ENCODE results near the gene RECK. TPM values are rescaled to one million over a fixed set of nuclear protein-coding genes. Genes with fewer than 3 reads are reported as not detected.

Gene RECK
- total and polyA plus RNA-seq, 2 experiments from 2014 or later: 8.5 to 11.1 TPM

- peaks cover 7% of the 10 kb centered on the region for H3K4me1 ChIP-seq (ENCODE audit: low read depth)
- no peaks in the 10 kb centered on the region for H3K27me3 ChIP-seq
- no peaks in the 10 kb centered on the region for H3K36me3 ChIP-seq
- no peak overlapping the region for H3K4me3 ChIP-seq
- no peak for TF ChIP-seq CTCF (IDR thresholded peaks at IDR 0.05; ENCODE audit: low read depth, low read length)
- no peak overlapping the region for H3K27ac ChIP-seq
- DNase-seq (ENCODE audit: low read depth in 1 of 2, low spot score in 1 of 2): no peak
- H3K9me3 ChIP-seq (ENCODE audit: low read depth): no peaks in the 10 kb centered on the region
Observed at GRCh38 chr9:36092509-36093215, 55.9 kb downstream of the RECK start.

GRCh38 chr9:36093384-36093783 is 56.7 kb downstream of the RECK start:
- Histone ChIP-seq H3K4me1 (ENCODE audit: low read depth) (peaks cover 7% of the 10 kb centered on the region), H3K27me3 (no peaks in the 10 kb centered on the region), H3K27ac (no peak overlapping the region), H3K36me3 (no peaks in the 10 kb centered on the region), H3K4me3 (no peak overlapping the region), H3K9me3 (ENCODE audit: low read depth) (no peaks in the 10 kb centered on the region)
- no peak for TF ChIP-seq CTCF (IDR thresholded peaks at IDR 0.05; ENCODE audit: low read depth, low read length)
- no peak for DNase-seq (ENCODE audit: low read depth in 1 of 2, low spot score in 1 of 2)

GRCh38 chr9:36099718-36100117 is 63.0 kb downstream of the RECK start:
- H3K36me3 ChIP-seq: peaks cover under 1% of the 10 kb centered on the region
- no peaks in the 10 kb centered on the region for H3K4me1 ChIP-seq (ENCODE audit: low read depth)
- no peak for TF ChIP-seq CTCF (IDR thresholded peaks at IDR 0.05; ENCODE audit: low read depth, low read length)
- H3K27me3 ChIP-seq: no peaks in the 10 kb centered on the region
- H3K4me3 ChIP-seq: no peak overlapping the region
- DNase-seq (ENCODE audit: low read depth in 1 of 2, low spot score in 1 of 2): no peak
- no peaks in the 10 kb centered on the region for H3K9me3 ChIP-seq (ENCODE audit: low read depth)
- no peak overlapping the region for H3K27ac ChIP-seq

- H3K9me3 ChIP-seq (ENCODE audit: low read depth): no peaks in the 10 kb centered on the region
- DNase-seq (ENCODE audit: low read depth in 1 of 2, low spot score in 1 of 2): peak; percentile 13 to 57
- peak; percentile 14 for TF ChIP-seq CTCF (IDR thresholded peaks at IDR 0.05; ENCODE audit: low read depth, low read length)
- no peaks in the 10 kb centered on the region for H3K27me3 ChIP-seq
- H3K4me3 ChIP-seq: no peak overlapping the region
- no peak overlapping the region for H3K27ac ChIP-seq
- H3K4me1 ChIP-seq (ENCODE audit: low read depth): no peaks in the 10 kb centered on the region
- H3K36me3 ChIP-seq: peaks cover 8% of the 10 kb centered on the region
Observed at GRCh38 chr9:36100532-36100931, 63.8 kb downstream of the RECK start.

DNA sequence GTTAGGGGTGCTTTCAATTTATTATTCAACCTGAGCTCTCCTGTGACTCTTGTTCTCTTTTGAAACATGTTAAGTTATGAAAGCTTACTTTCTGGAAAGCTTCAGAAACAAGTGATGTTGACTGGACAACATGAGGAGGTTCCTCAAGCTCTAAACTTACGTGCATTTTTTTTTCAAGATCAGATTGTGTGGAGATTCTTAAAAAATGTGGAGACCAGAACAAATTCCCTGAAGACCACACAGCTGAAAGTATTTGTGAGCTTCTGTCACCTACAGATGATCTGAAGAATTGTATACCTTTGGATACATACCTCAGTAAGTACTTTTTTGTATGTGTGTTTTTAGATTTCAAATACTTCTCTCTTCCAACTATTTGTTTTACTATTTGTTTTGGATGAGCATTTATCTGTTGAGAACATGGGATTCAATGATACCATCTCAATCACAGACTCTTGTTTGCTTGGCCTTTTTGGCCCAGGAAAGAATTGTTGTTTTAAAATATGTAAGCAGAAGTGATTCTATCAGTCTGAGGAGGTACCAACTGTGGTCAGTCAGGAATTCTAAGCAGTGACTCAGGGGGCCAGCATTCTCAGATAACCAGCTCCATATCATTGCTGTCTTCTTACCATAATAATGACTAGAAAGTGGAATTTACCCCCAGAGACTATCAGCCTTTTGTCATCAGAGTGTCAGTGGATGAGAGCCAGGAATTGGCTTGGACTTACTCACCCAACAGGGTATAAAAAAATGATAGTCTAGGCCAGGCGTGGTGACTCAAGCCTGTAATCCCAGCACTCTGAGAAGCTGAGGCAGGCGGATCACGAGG is 65.4 kb downstream of the RECK start:
- H3K4me3 ChIP-seq: no peak overlapping the region
- no peaks in the 10 kb centered on the region for H3K9me3 ChIP-seq (ENCODE audit: low read depth)
- TF ChIP-seq CTCF (IDR thresholded peaks at IDR 0.05; ENCODE audit: low read depth, low read length): no peak
- no peaks in the 10 kb centered on the region for H3K27me3 ChIP-seq
- H3K36me3 ChIP-seq: peaks cover 8% of the 10 kb centered on the region
- H3K4me1 ChIP-seq (ENCODE audit: low read depth): no peaks in the 10 kb centered on the region
- peak overlapping the region; percentile 44 for H3K27ac ChIP-seq
- DNase-seq (ENCODE audit: low read depth in 1 of 2, low spot score in 1 of 2): peak in 1 of 2 donors; percentile 97

Data from cardiac muscle cell (in vitro differentiated cells and primary cell).